Effector memory CD8-positive, alpha-beta T cell (primary cell): ENCODE data around the gene CCDC170.

Experiments
- ATAC-seq: fragments of 150-1000 bp; cut with Tn5 transposase; replicated peaks from 2 replicates; pipeline ENCODE4 v1.10.0; 2021; ENCODE audit warnings: mild to moderate bottlenecking, moderate library complexity
- DNase-seq, 3 experiments: peaks; one replicate each; pipeline ENCODE4 v3.0.0; 2021
- H3K27ac Mint-ChIP-seq, 2 donors: one replicate each; pipeline ENCODE4 v1.8.0; 2022; ENCODE audit warnings: mild to moderate bottlenecking in 2 of 2, mixed read lengths in 2 of 2, moderate library complexity in 2 of 2
- H3K27me3 Mint-ChIP-seq, 2 donors: one replicate each; pipeline ENCODE4 v1.8.0; 2022; ENCODE audit warnings: mixed read lengths in 2 of 2
- H3K36me3 Mint-ChIP-seq: one replicate; pipeline ENCODE4 v1.8.0; 2022; ENCODE audit warnings: mild to moderate bottlenecking, moderate library complexity, mixed read lengths; ENCODE audit not compliant: insufficient read depth
- H3K4me1 Mint-ChIP-seq, 2 donors: one replicate each; pipeline ENCODE4 v1.8.0; 2022; ENCODE audit warnings: low read depth in 2 of 2, mixed read lengths in 2 of 2
- H3K4me3 Mint-ChIP-seq, 2 donors: one replicate each; pipeline ENCODE4 v1.8.0; 2022; ENCODE audit warnings: mild to moderate bottlenecking in 2 of 2, mixed read lengths in 2 of 2, moderate library complexity in 2 of 2
- H3K9me3 Mint-ChIP-seq, 2 donors: one replicate each; pipeline ENCODE4 v1.8.0; 2022; ENCODE audit warnings: mixed read lengths in 2 of 2

CCDC170 gene

GRCh38 chr6:151664390-151664789 lies 170.6 kb downstream of the CCDC170 start:
- DNase-seq, result no peak
- peaks cover 38 to 50% of the 10 kb centered on the region in 2 donors for H3K27me3 Mint-ChIP-seq
- H3K4me3 Mint-ChIP-seq, result no peak overlapping the region
- no peak overlapping the region for H3K27ac Mint-ChIP-seq
- H3K36me3 Mint-ChIP-seq, result no peaks in the 10 kb centered on the region
- H3K9me3 Mint-ChIP-seq, result no peaks in the 10 kb centered on the region
- ATAC-seq, result no peak
- H3K4me1 Mint-ChIP-seq, result no peaks in the 10 kb centered on the region

- ATAC-seq (no peak), DNase-seq (no peak)
- no peaks in the 10 kb centered on the region for H3K4me1 Mint-ChIP-seq
- H3K36me3 Mint-ChIP-seq, result no peaks in the 10 kb centered on the region
- no peaks in the 10 kb centered on the region for H3K9me3 Mint-ChIP-seq
- no peak overlapping the region for H3K27ac Mint-ChIP-seq
- H3K4me3 Mint-ChIP-seq, result no peak overlapping the region
- H3K27me3 Mint-ChIP-seq, result peaks cover 34 to 50% of the 10 kb centered on the region in 2 donors
These were observed 171.5 kb downstream of the CCDC170 start for GRCh38 chr6:151665329-151665728.

DNA sequence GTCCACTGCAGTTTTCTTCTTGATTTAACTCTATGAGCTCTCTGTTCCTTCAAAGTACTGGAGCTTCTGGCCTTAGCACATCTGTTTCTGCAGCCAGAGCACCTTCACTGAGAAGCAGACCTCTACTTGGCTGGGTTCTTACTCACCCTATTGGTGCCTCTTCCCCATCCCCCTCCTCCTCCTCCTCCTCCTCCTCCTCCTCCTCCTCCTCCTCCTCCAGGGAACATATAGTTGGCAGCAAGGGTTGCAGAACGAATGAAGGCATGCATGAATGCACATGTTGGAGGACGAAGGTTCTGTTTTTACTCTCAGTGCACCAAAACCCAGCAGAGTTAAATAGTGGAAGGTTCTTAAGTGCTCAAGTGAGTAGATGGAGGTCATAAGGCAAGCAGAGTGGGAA lies 172.7 kb downstream of the CCDC170 start:
- H3K4me1 Mint-ChIP-seq, result no peaks in the 10 kb centered on the region

DNA sequence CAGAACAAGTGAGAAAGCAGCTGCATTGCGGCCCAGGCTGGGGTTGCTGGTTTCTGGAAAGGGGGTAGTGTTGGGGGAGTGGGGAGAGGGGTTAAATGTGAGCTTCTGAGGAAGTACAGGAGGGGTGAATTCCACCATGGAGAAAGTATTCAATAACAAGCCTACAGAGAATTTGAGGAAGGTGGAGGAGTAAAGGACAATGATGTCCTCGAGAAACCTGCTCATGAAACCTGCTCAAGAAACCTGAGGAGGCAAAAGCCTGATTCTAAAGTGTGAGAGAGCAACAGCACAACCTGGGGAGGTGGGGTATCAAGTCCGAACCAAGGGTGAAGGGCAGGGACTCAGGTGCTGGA lies 175.4 kb downstream of the CCDC170 start:
- no peaks in the 10 kb centered on the region for H3K9me3 Mint-ChIP-seq

More for the DNA sequence above, 172.7 kb downstream of the CCDC170 start:
- Mint-ChIP-seq H3K36me3 (no peaks in the 10 kb centered on the region), H3K27ac (no peak overlapping the region), H3K4me3 (no peak overlapping the region), H3K27me3 (peaks cover 32 to 54% of the 10 kb centered on the region in 2 donors), H3K9me3 (no peaks in the 10 kb centered on the region)
- no peak for DNase-seq
- no peak for ATAC-seq

GRCh38 chr6:151670116-151670515 lies 176.3 kb downstream of the CCDC170 start:
- H3K27me3 Mint-ChIP-seq, result peaks cover 27 to 38% of the 10 kb centered on the region in 2 donors
- no peaks in the 10 kb centered on the region for H3K36me3 Mint-ChIP-seq
- DNase-seq (no peak), ATAC-seq (no peak)
- no peaks in the 10 kb centered on the region for H3K4me1 Mint-ChIP-seq
- no peaks in the 10 kb centered on the region for H3K9me3 Mint-ChIP-seq
- H3K4me3 Mint-ChIP-seq, result no peak overlapping the region
- no peak overlapping the region for H3K27ac Mint-ChIP-seq

More for the DNA sequence above, 175.4 kb downstream of the CCDC170 start:
- peaks cover 27 to 37% of the 10 kb centered on the region in 2 donors for H3K27me3 Mint-ChIP-seq
- DNase-seq (no peak), ATAC-seq (no peak)
- no peaks in the 10 kb centered on the region for H3K36me3 Mint-ChIP-seq
- no peaks in the 10 kb centered on the region for H3K4me1 Mint-ChIP-seq
- no peak overlapping the region for H3K27ac Mint-ChIP-seq
- no peak overlapping the region for H3K4me3 Mint-ChIP-seq
